Tibial artery (tissue), 4 donors: ENCODE results near the gene TBC1D32.
"Not testable (repeated sequence)": the region's sequence is repeated elsewhere in the genome, so short reads cannot be mapped to it uniquely, and the experiment has no call there.

Source experiments
- DNase-seq, 2 donors: peaks; one replicate each; pipeline ENCODE4 v3.0.0-alpha.2; 2019
- H3K27ac ChIP-seq, 2 donors: fragments of 200-600 bp; sonication (generic) in 1 of 2; 1 replicate in 1 of 2; 2 replicates in 1 of 2; pipeline ENCODE4 v1.5.1; 2018 to 2019; ENCODE audit warnings: mild to moderate bottlenecking in 1 of 2
- H3K27me3 ChIP-seq, 2 donors: fragments of 200-600 bp; sonication (generic) in 1 of 2; one replicate each; pipeline versions ENCODE4 v1.5.1 to v1.6.0; 2016 to 2019
- H3K36me3 ChIP-seq, 3 donors: fragments of 200-600 bp; sonication (generic) in 2 of 3; one replicate each; pipeline ENCODE4 v1.5.1; 2016 to 2019; ENCODE audit warnings: mild to moderate bottlenecking in 2 of 3
- H3K4me1 ChIP-seq, 4 donors: fragments of 200-600 bp; sonication (generic) in 2 of 4; 1 replicate in 3 of 4; 2 replicates in 1 of 4; pipeline ENCODE4 v1.5.1; 2016 to 2019
- H3K4me3 ChIP-seq, 2 donors: fragments of 200-600 bp; sonication (generic) in 1 of 2; 1 replicate in 1 of 2; 2 replicates in 1 of 2; pipeline ENCODE4 v1.5.1; 2018 to 2019; ENCODE audit warnings: mild to moderate bottlenecking in 2 of 2
- H3K9me3 ChIP-seq, 3 donors: fragments of 200-600 bp; sonication (generic) in 1 of 3; one replicate each; pipeline ENCODE4 v1.5.1; 2016 to 2019
- CTCF ChIP-seq, 2 experiments: fragments of 200-600 bp in 1 of 2; fragments of 450-650 bp in 1 of 2; IDR thresholded peaks; one replicate each; pipeline ENCODE4 v1.5.1; 2017 to 2019; ENCODE audit warnings: antibody characterized with exemption in 2 of 2, mild to moderate bottlenecking in 1 of 2, moderate library complexity in 1 of 2
- intact Hi-C: fragments of 100-400 bp; cut with DNase I; formaldehyde crosslinking; loops from one replicate; pipeline ENCODE4 v1.15.0; 2023; ENCODE audit warnings: low total_unique reads

The TBC1D32 gene

GRCh38 chr6:121235386-121235785 lies 98.9 kb downstream of the TBC1D32 start:
- no peaks in the 10 kb centered on the region for H3K27me3 ChIP-seq
- intact Hi-C loops: no loop called here
- no peak for DNase-seq
- TF ChIP-seq CTCF (IDR thresholded peaks at IDR 0.05): no peak
- H3K9me3 ChIP-seq: no peaks in the 10 kb centered on the region
- H3K4me1 ChIP-seq: peaks cover 0 to 12% (median 0%) of the 10 kb centered on the region in 4 donors
- no peaks in the 10 kb centered on the region for H3K36me3 ChIP-seq
- H3K4me3 ChIP-seq: no peak overlapping the region
- H3K27ac ChIP-seq: no peak overlapping the region

- Histone ChIP-seq H3K36me3 (no peaks in the 10 kb centered on the region), H3K27me3 (no peaks in the 10 kb centered on the region), H3K4me3 (no peak overlapping the region), H3K27ac (no peak overlapping the region), H3K4me1 (no peaks in the 10 kb centered on the region), H3K9me3 (no peaks in the 10 kb centered on the region)
- intact Hi-C loops: no loop called here
- no peak for DNase-seq
- no peak for TF ChIP-seq CTCF (IDR thresholded peaks at IDR 0.05)
Observed at GRCh38 chr6:121223930-121224329, 110.3 kb downstream of the TBC1D32 start.

- Histone ChIP-seq H3K27me3 (no peaks in the 10 kb centered on the region), H3K4me1 (no peaks in the 10 kb centered on the region), H3K4me3 (no peak overlapping the region), H3K9me3 (no peaks in the 10 kb centered on the region), H3K36me3 (peaks cover 0 to 3% (median 0%) of the 10 kb centered on the region in 3 donors), H3K27ac (no peak overlapping the region)
- no peak for TF ChIP-seq CTCF (IDR thresholded peaks at IDR 0.05)
- intact Hi-C loops: no loop called here
- no peak for DNase-seq
Observed at GRCh38 chr6:121223212-121223611, 111.1 kb downstream of the TBC1D32 start.

- no peak overlapping the region for H3K27ac ChIP-seq
- no peak for TF ChIP-seq CTCF (IDR thresholded peaks at IDR 0.05)
- intact Hi-C loops: no loop called here
- H3K9me3 ChIP-seq: no peaks in the 10 kb centered on the region
- H3K4me3 ChIP-seq: no peak overlapping the region
- H3K36me3 ChIP-seq: peaks cover 0 to 8% (median 0%) of the 10 kb centered on the region in 3 donors
- no peaks in the 10 kb centered on the region for H3K27me3 ChIP-seq
- no peak for DNase-seq
- no peaks in the 10 kb centered on the region for H3K4me1 ChIP-seq
Observed at GRCh38 chr6:121222656-121223055, 111.6 kb downstream of the TBC1D32 start.

- intact Hi-C loops: no loop called here
Observed at GRCh38 chr6:121216928-121217327, 117.4 kb downstream of the TBC1D32 start.

GRCh38 chr6:121213341-121213740 lies 120.9 kb downstream of the TBC1D32 start:
- intact Hi-C loops, DNase-seq, H3K27ac ChIP-seq, H3K4me3 ChIP-seq, H3K4me1 ChIP-seq, H3K27me3 ChIP-seq: not testable (repeated sequence)
- Histone ChIP-seq H3K9me3 (peaks cover 0 to 15% (median 0%) of the 10 kb centered on the region in 3 donors), H3K36me3 (peaks cover 8 to 24% (median 17%) of the 10 kb centered on the region in 3 donors)

More at GRCh38 chr6:121216928-121217327, 117.4 kb downstream of the TBC1D32 start:
- DNase-seq: no peak
- peaks cover 0 to 15% (median 0%) of the 10 kb centered on the region in 3 donors for H3K9me3 ChIP-seq
- H3K36me3 ChIP-seq: peaks cover 8 to 24% (median 19%) of the 10 kb centered on the region in 3 donors
- TF ChIP-seq CTCF (IDR thresholded peaks at IDR 0.05): no peak
- no peaks in the 10 kb centered on the region for H3K27me3 ChIP-seq
- no peak overlapping the region for H3K4me3 ChIP-seq
- H3K4me1 ChIP-seq: no peaks in the 10 kb centered on the region
- H3K27ac ChIP-seq: no peak overlapping the region
